Common myeloid progenitor, CD34-positive (primary cell): ENCODE data around the gene IFI16.
A peak's percentile ranks its signal among the peaks of the same experiment; 100 is the strongest.
"Not testable (repeated sequence)": the region's sequence is repeated elsewhere in the genome, so short reads cannot be mapped to it uniquely, and the experiment has no call there.

Source experiments
- CTCF ChIA-PET: fragments of 350-600 bp; sonication (Branson Sonifier 250); formaldehyde crosslinking; loops from one replicate; lab custom pipeline; 2021; ENCODE audit warnings: antibody characterized with exemption; lab: Charles Lee
- POLR2A ChIA-PET: fragments of 350-600 bp; sonication (Branson Sonifier 250); formaldehyde crosslinking; loops from one replicate; lab custom pipeline; 2021; ENCODE audit warnings: antibody characterized with exemption; lab: Charles Lee
- DNase-seq, 3 donors: peaks; one replicate each; pipeline versions ENCODE4 v3.0.0 to v3.0.0-alpha.2; 2013
- H3K27ac ChIP-seq, 2 experiments: 1 replicate in 1 of 2; 2 replicates in 1 of 2; pipeline ENCODE4 v1.7.0; 2013; ENCODE audit warnings: inconsistent platforms in 2 of 2, low read length in 2 of 2, mild to moderate bottlenecking in 2 of 2, low read depth in 1 of 2, moderate library complexity in 1 of 2; ENCODE audit not compliant: severe bottlenecking in 2 of 2, insufficient read depth in 1 of 2, poor library complexity in 1 of 2
- H3K27me3 ChIP-seq, 5 experiments: replicated peaks in 2 of 5; 1 replicate in 3 of 5; 2 replicates in 2 of 5; pipeline versions ENCODE4 v1.6.1 to v1.7.0; 2013; ENCODE audit warnings: low read length in 4 of 5, mild to moderate bottlenecking in 2 of 5, moderate library complexity in 2 of 5, inconsistent platforms in 1 of 5; ENCODE audit not compliant: insufficient read depth in 5 of 5, control insufficient read depth in 4 of 5
- H3K36me3 ChIP-seq, 4 experiments: 1 replicate in 2 of 4; 2 replicates in 2 of 4; pipeline versions ENCODE4 v1.6.1 to v1.7.0; 2013; ENCODE audit warnings: low read length in 3 of 4, control low read depth in 1 of 4, mild to moderate bottlenecking in 1 of 4; ENCODE audit not compliant: control insufficient read depth in 4 of 4, insufficient read depth in 4 of 4
- H3K4me1 ChIP-seq, 4 experiments: 1 replicate in 3 of 4; 2 replicates in 1 of 4; pipeline versions ENCODE4 v1.6.1 to v1.7.1; 2013; ENCODE audit warnings: low read length in 3 of 4, mild to moderate bottlenecking in 3 of 4, control low read depth in 1 of 4, inconsistent platforms in 1 of 4, moderate library complexity in 1 of 4; ENCODE audit not compliant: control insufficient read depth in 4 of 4, insufficient read depth in 4 of 4; ENCODE audit errors: control extremely low read depth in 1 of 4
- H3K4me3 ChIP-seq, 7 experiments: 1 replicate in 4 of 7; 2 replicates in 3 of 7; pipeline versions ENCODE4 v1.5.1 to v1.7.0; 2013; ENCODE audit warnings: mild to moderate bottlenecking in 7 of 7, low read length in 6 of 7, moderate library complexity in 6 of 7, inconsistent platforms in 2 of 7, low read depth in 2 of 7, control low read depth in 1 of 7; ENCODE audit not compliant: insufficient read depth in 4 of 7, control insufficient read depth in 1 of 7; ENCODE audit errors: extremely low read depth in 1 of 7
- H3K9me3 ChIP-seq, 5 experiments: 1 replicate in 4 of 5; 2 replicates in 1 of 5; pipeline versions ENCODE4 v1.6.1 to v1.7.1; 2013; ENCODE audit warnings: low read length in 4 of 5, mild to moderate bottlenecking in 2 of 5, inconsistent platforms in 1 of 5, low read depth in 1 of 5, moderate library complexity in 1 of 5; ENCODE audit not compliant: control insufficient read depth in 4 of 5, insufficient read depth in 2 of 5; ENCODE audit errors: control extremely low read depth in 1 of 5
- WGBS: methylation state at CpG from one replicate; pipeline ENCODE4 v1.1.5; 2013; ENCODE audit not compliant: insufficient coverage; 5-methylcytosine and 5-hydroxymethylcytosine counted together

Gene IFI16

GRCh38 chr1:159005676-159006075, 4.0 kb upstream of the IFI16 start:
- WGBS: 77% methylated on average over 5 of the region's 6 CpGs
- Histone ChIP-seq H3K36me3 (no peaks in the 10 kb centered on the region), H3K27ac (no peak overlapping the region), H3K9me3 (no peaks in the 10 kb centered on the region), H3K4me1 (peaks cover 21 to 38% (median 30%) of the 10 kb centered on the region in 4 experiments), H3K27me3 (no peaks in the 10 kb centered on the region), H3K4me3 (no peak overlapping the region)
- POLR2A ChIA-PET: no interaction called here
- peak in 1 of 3 donors; percentile 44 for DNase-seq
- CTCF ChIA-PET: interaction anchor here (0.7 to 1.4 kb wide), 3 partner anchors 9 to 65 kb away, joined by 3 to 5 read pairs (median 3); no protein-coding TSS in a partner anchor

- POLR2A ChIA-PET: not testable (repeated sequence)
Observed at GRCh38 chr1:159006210-159006807, 3.4 kb upstream of the IFI16 start.

GRCh38 chr1:159007726-159008125, 2.0 kb upstream of the IFI16 start:
- ChIA-PET POLR2A (no interaction called here), CTCF (interaction anchor here (1.4 kb wide), 1 partner anchor 64 kb away, joined by 4 read pairs; no protein-coding TSS in a partner anchor)
- Histone ChIP-seq H3K27me3 (no peaks in the 10 kb centered on the region), H3K36me3 (no peaks in the 10 kb centered on the region), H3K4me1 (peaks cover 26 to 49% (median 37%) of the 10 kb centered on the region in 4 experiments), H3K9me3 (no peaks in the 10 kb centered on the region), H3K4me3 (no peak overlapping the region), H3K27ac (no peak overlapping the region)
- DNase-seq: peak in 1 of 3 donors; percentile 30

More at GRCh38 chr1:159006210-159006807, 3.4 kb upstream of the IFI16 start:
- not testable (repeated sequence) for H3K9me3 ChIP-seq, H3K4me3 ChIP-seq, H3K27ac ChIP-seq, H3K27me3 ChIP-seq, H3K36me3 ChIP-seq, DNase-seq
- H3K4me1 ChIP-seq: peaks cover 21 to 38% (median 31%) of the 10 kb centered on the region in 4 experiments
- WGBS: 100% methylated on average over 3 of the region's 11 CpGs
- CTCF ChIA-PET: interaction anchor here (1.2 to 1.4 kb wide), 2 partner anchors 9 to 65 kb away, joined by 3 to 5 read pairs; no protein-coding TSS in a partner anchor

- ChIA-PET POLR2A (interaction anchor here (0.6 kb wide), 1 partner anchor 1571 kb away, joined by 3 read pairs; no protein-coding TSS in a partner anchor), CTCF (interaction anchor here (1.4 kb wide), 1 partner anchor 63 kb away, joined by 4 read pairs; no protein-coding TSS in a partner anchor)
- Histone ChIP-seq H3K9me3 (no peaks in the 10 kb centered on the region), H3K27ac (peak overlapping the region in 1 of 2 experiments; percentile 89), H3K27me3 (no peaks in the 10 kb centered on the region), H3K4me1 (peaks cover 32 to 59% (median 42%) of the 10 kb centered on the region in 4 experiments), H3K4me3 (peak overlapping the region in 5 of 7 experiments; percentile 24 to 97 (median 90)), H3K36me3 (peaks cover 0 to 6% (median under 1%) of the 10 kb centered on the region in 4 experiments)
- 5% methylated on average over 2 of the region's 4 CpGs for WGBS
- peak in 2 of 3 donors; percentile 80 to 87 for DNase-seq
Observed at GRCh38 chr1:159008744-159009188, 941 bp upstream of the IFI16 start.

- CTCF ChIA-PET: interaction anchor here (0.6 to 1.4 kb wide), 4 partner anchors 9 to 1326 kb away, joined by 3 to 5 read pairs (median 4); no protein-coding TSS in a partner anchor
- H3K9me3 ChIP-seq: peaks cover 0 to under 1% (median 0%) of the 10 kb centered on the region in 5 experiments
- WGBS: no CpG with 5 or more reads among the region's 2 CpGs
- peaks cover 0 to 11% (median 4%) of the 10 kb centered on the region in 4 experiments for H3K36me3 ChIP-seq
- H3K4me1 ChIP-seq: peaks cover 35 to 64% (median 47%) of the 10 kb centered on the region in 4 experiments
- no peak for DNase-seq
- peak overlapping the region in 1 of 2 experiments; percentile 89 for H3K27ac ChIP-seq
- POLR2A ChIA-PET: interaction anchor here (0.6 kb wide), 1 partner anchor 1571 kb away, joined by 3 read pairs; no protein-coding TSS in a partner anchor
- H3K27me3 ChIP-seq: no peaks in the 10 kb centered on the region
- H3K4me3 ChIP-seq: peak overlapping the region in 6 of 7 experiments; percentile 72 to 98 (median 92)
Observed at GRCh38 chr1:159009287-159009686, 420 bp upstream of the IFI16 start.

- ChIA-PET POLR2A (no interaction called here), CTCF (interaction anchor here (0.6 to 1.4 kb wide), 3 partner anchors 10 to 1641 kb away, joined by 3 to 5 read pairs (median 4); no protein-coding TSS in a partner anchor)
- H3K9me3 ChIP-seq: peaks cover 0 to 3% (median 0%) of the 10 kb centered on the region in 5 experiments
- peaks cover 4 to 20% (median 8%) of the 10 kb centered on the region in 4 experiments for H3K36me3 ChIP-seq
- peaks cover 37 to 69% (median 53%) of the 10 kb centered on the region in 4 experiments for H3K4me1 ChIP-seq
- H3K27me3 ChIP-seq: no peaks in the 10 kb centered on the region
- WGBS: 0% methylated on average over 2 of the region's 5 CpGs
- DNase-seq: no peak
- peak overlapping the region; percentile 79 to 89 for H3K27ac ChIP-seq
- peak overlapping the region in 6 of 7 experiments; percentile 72 to 98 (median 92) for H3K4me3 ChIP-seq
Observed at GRCh38 chr1:159010391-159010790, 684 bp downstream of the IFI16 start.
